Stimulated activated CD8-positive, alpha-beta memory T cell treated with anti-CD3 and anti-CD28 coated beads, Interleukin-12 subunit alpha, Interleukin-12 subunit beta, amount 100 ng/mL, for 24 hours (primary cell): Measurements from ENCODE around the gene KCNA2.

ENCODE experiments used
- DNase-seq: peaks from one replicate; pipeline ENCODE4 v3.0.0-alpha.2; 2020; ENCODE audit errors: extremely low read depth

The KCNA2 gene

DNA sequence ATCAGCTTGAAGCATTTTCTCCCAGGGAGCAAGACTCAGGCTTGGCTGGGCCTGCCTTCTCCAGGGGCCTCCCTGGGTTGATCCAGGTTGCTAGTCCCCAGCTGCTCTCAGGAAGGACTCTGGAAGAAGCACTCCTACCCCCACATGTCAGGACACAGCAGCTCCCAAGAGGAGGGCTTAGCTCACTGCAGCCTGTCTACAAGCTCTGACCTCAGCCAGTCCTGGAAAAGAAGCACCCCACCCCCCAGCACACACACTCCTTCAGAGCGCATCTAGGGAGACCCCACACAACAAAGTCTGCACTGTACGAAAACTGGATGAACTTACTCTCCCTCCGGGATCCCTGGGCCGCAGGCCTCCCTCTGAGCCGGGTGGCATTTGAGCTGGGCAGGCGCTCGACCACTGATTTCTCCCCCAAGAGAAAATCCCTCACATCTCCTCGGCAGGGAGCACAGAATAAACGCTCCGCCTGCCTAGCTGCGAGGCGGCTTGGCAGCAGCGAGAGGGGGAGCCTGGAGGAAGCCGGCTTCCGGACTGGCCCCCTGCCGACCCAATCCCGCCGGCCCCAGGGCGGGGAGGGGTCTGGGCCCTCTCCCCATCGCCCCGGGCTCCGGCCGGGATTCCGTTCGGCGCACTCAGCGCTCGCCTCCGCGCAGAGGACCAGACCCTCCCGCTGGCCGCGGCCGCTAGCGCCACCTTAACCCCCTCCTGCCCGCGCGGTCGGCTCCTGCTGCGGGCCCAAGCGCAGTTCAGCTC lies at the start of gene KCNA2:
TSS of gene KCNA2 (minus strand) at position 458 of the 756 bp plus-strand sequence. CDS start 1,576 bp downstream, outside the sequence.
- no peak for DNase-seq

DNA sequence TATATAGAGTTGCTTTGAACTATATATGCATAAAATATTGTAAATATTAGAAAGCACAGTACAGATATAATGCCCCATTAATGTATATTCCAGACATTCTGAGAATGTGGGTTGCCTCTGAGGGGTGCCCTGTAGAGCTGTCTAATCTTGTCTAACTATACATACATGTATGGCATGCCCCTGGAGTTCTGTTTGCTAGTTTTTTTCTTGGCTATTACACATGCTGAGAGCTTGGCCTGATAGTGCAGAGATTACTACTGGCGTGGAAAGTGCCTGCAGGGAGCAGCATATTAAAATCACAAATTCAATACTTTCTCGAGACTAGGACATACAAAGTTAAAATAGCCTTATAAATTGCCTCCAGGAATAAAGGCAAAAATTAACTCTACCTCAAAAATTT lies 44.5 kb upstream of the KCNA2 start:
- DNase-seq = no peak

DNA sequence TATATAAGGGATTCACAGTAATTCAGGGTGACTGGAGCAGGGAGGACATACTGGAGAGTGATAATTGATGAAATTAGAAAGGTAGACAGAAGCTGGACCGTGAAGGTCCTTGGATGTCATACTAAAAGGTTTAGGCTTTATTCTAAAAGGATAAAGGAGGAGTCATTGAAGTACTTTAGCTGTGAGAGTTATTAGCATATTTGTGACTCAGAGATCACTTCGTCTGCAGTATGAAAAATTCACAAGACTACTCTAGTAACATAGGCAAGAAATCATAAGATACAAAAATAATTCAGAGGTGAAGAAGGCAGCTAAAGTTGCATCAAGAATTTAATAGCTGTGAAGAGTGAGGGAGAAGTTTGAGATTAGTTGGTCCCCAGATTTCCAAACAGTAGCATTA lies 42.3 kb upstream of the KCNA2 start:
- DNase-seq = no peak

DNA sequence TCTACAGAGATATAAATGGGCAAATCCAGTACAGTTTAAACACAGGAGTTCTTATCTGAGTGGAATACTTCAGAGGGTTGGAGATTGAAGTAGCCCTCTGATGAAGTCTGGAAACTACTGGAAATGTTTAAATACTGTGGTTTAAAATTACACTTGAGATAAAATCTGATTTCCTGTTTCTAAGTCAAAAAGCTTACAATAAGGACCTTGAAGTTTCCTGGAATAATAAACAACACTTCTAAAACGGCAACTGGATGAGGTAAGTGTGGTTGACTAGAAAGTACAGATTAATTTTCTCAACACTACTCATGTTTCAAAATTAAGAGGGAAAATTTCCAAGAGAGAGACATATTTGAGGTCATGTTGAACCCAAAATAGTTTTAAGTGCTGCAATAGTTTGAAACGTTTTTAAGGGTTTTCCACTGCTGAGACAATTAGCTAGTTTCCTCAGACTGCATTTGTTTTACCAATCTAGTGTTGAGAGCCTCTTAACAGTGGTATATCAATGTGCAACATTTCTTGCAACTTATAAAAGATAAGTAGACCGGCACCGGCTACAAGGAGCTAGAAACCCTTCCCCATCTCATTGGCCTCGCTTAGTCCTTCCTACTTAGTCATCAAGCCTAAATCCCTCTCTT lies 41.2 kb upstream of the KCNA2 start:
- DNase-seq = no peak

DNA sequence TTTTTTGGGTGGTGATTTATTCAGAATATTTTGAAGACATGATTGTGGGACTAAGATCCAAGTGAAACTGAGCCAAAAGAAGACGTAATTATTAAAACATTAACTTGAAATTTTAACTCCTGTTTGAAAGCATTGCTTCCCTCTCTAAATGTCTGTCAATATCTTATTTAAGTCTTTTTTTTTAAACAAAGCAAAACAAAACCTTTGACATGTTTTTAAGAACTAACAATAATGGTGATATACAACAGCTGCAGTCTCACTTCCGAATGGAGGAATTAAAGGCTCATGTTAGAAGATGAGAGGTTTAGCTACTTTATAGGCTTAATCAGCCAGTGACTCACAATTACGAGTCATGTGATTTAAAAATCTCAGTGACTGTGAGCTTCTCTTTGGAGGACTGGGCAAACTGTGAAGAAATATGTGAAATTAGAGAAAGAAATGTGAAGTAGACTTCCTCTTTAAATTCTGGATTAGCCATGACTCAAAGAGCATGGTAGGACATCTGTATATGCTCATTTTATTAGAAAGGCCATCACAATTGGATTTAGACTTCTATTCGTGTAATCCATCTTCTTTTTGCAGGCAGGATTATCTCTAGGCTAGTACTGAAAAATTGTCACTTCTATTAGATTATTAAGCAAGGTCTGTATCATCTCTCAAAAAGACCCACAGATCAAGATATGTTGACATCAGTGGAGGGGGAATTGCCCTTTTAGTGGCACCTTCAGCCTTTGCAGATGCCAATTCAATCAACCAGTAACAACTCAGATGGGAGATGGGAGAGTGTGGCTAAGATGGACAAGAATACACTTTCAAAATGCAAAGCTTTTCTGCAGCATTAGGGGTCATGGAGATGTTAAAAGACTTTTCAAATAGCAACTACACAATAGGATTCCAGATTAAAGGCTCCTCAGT lies 39.9 kb upstream of the KCNA2 start:
- DNase-seq = no peak

DNA sequence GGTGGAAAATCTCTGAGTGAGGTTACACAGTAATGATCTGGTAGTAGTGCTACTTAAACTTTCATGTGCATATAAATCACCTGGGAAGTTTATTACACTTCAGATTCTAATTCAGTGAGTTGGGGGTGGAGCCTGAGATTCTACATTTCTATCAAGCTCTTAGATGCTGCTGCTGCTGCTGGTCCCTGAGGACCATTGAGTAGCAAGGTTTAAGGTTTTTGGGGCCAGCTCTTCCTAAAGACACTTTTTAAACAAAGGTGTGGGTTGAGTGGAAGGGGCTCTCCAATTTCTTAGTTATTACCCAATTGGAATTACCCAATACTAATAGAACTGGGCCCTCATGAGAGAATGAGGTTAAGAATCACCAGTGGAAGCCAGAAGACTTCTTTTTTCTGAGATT lies 39.1 kb upstream of the KCNA2 start:
- DNase-seq = no peak

DNA sequence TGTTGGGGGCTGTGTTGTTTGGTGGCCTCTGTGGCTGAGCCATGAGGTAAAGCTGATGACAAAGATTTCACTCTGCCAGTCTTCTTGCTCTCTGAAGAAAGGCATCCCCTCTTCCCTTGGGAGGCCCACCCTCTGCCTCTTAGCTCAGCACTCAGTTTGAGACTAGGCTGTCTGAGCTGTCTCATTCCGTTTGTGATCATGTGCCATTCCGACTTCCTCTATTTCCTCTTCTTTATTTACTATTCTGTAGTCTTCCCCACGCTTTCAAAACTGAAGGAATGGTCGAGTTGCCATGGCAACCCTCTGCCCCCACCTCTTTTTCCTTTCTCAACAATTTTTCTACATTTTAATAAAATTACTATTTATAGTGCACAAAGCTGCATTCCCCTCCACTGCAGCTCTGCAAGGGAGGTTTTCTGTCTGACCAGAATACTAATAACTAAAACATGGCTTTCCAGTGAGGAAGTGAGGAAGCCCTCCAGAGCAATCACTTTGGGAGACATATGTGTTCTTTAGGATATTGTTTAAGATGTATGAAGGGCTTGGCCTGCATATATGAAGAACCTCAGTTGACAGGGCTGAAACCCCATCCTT lies 37.8 kb upstream of the KCNA2 start:
- no peak for DNase-seq

DNA sequence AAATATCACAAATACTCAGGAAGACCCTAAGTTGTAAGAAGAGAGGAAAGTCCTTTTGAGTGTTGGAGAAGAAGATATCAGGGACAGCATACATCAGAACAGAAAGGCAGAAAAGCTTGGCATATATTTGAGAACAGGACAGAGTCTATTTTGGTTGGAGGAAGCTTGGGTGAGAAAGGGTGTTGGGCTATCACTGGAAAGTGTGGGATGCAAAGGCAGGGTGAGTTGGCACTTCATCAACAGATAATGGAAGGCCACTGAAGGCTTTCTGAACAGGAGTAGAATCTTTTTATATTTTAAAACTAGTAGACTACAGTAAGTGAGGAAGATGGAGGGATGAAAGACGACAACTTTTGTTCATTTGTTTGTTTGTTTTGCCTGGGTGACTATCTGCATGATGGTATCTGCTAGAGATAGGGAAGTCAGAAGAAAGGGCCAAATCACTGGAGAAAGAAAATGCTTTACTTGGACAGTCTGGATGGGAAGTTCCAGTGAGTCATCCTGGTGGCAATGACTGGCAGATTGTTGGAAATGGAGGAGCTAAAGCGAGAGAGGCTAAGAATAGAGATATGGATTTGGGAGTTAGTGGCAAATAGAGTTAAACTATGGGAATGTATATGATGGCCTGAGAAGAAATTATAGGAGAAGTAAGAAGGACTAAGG lies 33.7 kb upstream of the KCNA2 start:
- no peak for DNase-seq

DNA sequence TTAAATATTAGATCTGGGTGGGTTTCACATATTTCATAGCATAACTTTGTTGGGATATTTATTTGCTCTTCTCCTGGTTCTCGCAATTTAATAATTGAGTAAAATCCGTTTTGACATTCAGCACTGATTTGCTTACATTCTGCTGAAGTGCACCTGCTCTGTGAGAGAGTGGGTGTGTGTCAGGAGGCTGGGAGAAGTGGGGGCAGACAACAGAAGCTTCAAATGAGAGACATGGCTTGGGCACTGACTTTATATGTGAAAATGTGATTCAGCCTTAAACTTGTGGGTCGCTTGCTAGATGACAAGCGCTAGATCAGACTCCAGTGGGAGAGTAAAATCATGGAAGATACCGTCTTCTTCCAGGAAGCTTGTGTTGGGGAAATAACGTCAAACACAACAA lies 32.4 kb upstream of the KCNA2 start:
- DNase-seq = no peak

DNA sequence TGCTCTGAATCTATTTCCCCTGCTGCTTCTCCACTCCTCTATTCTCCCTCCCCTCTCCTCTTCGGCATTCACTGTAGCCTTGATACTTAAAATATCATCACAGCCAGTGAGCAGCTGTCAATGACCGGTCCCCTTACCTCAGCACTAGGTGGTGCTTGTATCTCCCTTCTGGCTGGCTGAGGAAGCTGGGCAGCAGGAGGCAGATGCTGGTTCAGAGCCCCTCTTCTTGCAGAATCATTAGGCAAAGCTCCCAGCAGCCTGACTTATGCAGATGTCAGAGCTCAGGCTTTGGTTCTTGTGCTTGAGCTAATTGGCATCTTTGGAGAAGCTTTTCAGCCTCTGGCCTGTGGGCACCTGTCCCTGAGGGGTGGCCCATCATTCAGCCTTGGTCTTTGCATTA lies 31.9 kb upstream of the KCNA2 start:
- DNase-seq = no peak

DNA sequence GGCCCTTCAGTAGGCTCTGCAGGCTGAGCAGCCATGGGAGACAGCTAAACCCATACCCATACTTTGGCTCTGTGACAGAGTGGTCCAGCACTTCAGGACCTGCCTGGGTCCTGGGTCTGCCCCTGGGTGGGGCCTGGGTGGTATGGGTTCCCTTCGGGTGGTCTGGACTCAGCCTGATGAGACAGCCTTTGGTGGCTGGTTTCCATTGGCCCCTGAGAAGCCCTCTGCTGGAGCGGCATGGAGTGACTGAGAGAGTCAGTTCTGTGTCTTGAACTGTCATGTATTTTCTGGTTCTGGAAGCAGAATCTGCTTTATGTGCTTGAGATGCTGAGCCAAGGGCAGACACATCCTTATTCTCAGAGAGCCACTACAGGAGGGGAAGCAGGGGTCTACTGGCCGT lies 31.3 kb upstream of the KCNA2 start:
- no peak for DNase-seq

DNA sequence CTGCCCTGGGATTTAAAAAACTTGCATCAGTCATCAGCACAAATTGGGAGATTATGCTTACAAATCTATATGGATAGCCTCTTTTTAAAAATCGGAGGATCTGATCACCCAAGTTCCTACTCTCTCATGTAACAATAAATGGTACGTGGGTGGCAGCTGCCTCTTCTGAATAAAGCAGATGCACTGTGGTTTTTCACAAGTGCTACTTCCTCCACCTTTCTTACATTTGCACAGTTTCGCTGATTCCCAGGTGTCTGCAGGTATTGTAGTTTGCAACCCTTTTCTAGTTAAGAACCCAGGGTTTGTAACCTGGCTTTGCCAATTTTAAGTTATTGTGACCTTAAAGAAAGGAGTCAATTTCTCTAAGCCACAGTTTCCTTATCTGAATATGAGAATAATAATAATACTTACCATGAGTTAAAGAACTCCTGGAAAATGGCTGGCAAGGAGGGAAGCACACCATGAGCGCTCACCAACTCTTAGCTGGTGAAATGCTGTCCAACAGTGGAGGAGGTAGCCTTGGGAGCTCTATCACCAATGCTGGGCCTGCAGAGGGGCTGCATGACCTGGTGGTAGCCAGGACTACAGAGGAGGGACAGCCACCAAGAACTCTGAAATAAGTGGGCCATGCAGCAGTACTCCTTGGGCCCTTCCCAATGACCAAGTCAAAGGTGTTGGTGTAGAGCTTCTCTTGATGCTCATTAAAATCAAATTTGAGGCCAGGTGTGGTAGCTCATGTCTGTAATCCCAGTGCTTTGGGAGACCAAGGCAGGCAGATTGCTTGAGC lies 30.2 kb upstream of the KCNA2 start:
- no peak for DNase-seq

DNA sequence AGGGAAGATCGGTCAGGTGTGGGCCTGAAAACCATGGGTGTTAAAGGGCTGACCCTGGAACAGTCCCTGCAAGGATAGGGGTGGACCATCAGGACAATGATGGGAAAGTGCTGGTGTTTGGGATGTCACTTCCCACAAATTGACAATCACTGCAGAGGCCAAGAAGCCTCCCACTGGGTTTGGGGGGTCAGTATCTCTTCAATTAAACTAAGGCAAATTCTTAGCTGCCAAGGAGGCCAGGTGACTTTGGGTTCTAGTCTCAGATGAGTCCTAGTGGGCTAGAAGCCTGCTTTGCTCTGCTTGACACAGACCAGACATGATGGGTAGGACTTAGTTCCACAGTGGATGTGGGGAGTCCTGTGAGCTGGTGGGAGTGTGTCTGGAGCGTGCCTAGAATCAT lies 29.3 kb upstream of the KCNA2 start:
- DNase-seq = no peak

DNA sequence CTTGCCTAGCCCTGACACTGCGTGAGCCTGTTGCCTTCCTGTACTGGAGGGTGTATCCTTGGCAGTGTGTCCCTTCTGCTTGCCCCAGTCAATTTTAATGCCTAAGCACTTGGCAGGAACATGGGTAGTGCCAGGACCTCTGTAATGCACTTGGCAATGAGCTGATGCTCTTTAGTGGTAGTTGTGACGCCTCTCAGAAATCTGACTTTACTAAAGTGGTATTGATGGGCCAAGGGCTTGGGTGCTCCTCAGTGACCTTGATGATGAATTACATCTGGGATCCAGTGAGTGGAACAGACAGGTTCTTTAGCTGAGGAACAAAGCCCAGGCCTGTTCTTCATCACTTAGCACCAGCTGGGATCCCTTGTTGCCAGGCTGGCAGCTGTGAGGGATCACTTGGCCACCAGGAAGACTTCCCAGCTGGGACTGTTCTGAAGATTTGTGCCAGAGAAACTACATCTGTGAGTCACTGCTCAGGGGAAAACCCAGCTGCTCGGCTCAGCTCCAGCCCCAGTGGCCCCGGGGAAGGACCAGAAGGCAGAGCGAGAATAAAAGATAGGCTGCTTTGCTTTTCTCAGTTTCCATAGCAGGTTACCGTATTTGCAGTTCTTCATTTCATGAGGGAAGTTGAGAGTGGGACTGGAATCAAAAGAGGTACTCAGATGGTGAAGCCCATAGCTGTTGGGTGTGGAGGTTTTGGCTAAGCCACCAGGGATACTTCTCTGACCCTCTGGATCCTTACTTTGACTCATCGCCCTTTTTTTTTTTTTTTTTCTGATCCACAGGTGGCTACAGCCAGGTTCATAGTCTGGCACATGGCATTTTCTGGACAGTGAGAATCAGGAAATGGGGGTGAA lies 28.5 kb upstream of the KCNA2 start:
- peak; percentile 57 for DNase-seq

DNA sequence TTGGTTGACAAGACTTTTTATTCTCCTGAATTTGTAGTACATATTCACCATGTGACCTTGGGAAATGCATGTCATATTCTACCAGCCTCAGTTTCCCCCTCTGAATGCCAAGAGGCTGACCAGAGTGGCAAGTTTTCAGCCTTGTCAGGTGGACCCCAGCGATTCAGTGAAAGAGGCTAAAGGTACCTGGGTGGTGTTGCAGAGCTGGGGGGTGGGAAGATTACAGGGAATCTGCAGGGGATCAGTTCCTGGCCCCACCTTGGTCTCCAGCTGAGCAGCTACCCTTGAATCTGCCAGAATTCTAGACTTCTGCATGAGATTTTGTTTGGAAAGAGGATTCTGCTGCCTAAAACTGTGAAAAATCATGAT lies 27.9 kb upstream of the KCNA2 start:
- DNase-seq = no peak

DNA sequence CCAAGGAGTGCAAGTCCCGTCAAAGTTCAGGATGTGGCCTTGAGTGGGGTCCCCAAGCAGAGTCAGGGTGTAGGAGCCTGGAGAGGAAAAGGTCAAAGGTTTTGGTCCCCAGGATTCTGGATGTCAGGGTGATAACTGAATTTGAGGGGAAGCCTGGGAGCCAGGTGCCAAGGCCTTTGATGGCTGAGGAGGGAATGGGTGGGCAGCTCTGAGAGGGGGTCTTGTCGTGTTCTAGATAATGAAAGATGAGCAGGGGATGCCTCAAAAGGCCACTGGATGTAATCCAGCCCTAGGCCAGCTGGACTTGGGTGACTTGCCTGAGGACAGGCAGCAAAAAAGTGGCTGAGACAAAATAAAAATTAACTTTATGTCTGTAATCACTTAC lies 27.5 kb upstream of the KCNA2 start:
- DNase-seq = no peak

DNA sequence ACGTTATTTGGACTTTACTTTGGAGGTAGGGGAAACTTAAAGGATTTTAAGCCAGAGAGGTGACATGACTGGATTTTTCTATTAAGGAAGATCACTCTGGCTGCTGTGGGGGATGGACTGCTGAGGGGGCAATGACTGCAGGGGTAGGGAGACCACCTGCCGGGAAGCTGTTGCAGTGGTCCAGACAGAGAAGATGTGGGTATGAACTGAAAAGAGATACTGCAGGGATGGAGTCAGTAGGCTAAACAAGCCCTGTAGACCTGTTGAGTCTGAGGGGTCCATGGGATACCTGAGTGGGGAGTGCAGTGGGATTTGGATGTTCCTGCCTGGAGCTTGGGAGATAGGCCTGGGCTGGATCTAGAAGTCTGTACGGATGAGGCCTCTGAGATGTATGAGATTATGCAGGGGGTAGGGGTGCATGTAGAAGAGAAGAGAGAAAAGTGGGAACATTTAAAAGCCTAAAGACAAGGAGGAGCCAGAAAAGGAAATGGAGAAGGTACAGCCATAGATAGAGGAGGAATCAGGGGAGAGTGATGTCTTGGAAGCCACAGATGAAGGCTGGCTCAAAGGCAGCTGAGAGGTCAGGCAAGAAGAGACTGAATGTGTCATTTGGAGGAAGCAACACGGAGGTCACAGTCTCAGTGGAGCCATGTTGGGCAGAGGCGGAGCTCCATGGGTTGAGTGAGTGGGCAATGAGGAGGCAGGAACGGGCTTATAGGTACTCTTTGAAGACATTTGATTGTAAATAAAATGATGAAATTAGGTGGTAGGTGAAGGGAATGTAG lies 25.9 kb upstream of the KCNA2 start:
- DNase-seq = no peak

DNA sequence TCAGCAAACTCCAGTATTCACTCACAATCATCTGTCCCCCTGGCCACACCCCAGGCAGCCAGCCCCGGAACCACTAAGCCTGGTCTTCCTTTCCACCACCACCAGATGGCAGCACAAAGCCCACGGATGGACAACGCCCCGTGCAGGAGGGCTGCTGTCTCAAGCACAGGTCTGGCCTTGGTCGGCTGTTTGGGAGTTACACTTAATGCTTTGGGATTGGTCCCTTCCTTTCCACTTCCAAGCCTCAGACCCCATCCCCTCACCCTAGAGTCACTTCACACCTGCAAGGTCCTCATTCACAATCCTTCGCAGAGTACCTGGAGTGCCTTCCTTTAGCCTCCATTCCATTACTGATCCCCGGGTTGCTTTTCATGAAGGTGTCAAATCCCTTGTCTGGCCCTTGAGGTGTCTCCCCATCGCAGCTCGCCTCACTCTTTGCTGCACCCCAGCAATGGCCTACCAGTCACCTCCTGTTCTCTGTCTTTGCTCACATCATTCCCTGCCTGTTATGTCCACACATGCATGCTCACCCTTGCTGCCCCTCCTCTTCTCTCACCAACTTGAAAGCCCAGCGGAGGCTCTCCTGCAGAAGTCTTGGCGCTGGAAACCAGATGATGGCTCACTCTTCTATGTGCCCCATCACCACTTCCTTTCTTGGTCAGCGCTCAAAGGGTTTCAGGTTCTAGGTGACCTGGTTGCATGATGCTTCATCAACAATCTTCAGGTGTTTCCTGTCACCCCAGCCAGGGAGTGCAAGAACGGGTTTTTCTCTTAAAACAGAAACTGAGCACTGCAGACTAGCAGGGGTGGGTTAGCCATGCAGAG lies 24.9 kb upstream of the KCNA2 start:
- peak; percentile 52 for DNase-seq
